Vagina (tissue), 2 donors: ENCODE results near the gene INSRR.

Experiments used
- CTCF ChIP-seq, 3 experiments: fragments of 450-650 bp in 2 of 3; fragments of 200-600 bp in 1 of 3; sonication (generic) in 1 of 3; IDR thresholded peaks; one replicate each; pipeline ENCODE4 v1.5.1; 2017 to 2019; ENCODE audit warnings: antibody characterized with exemption in 3 of 3, mild to moderate bottlenecking in 2 of 3, moderate library complexity in 2 of 3
- POLR2AphosphoS5 ChIP-seq, 2 donors: sonication (generic); formaldehyde crosslinking; IDR thresholded peaks; one replicate each; pipeline ENCODE4 v1.9.0; 2017; ENCODE audit warnings: antibody characterized with exemption in 2 of 2, mild to moderate bottlenecking in 2 of 2, low read depth in 1 of 2; ENCODE audit not compliant: insufficient read depth in 1 of 2

GRCh38 chr1:156860113-156860627 is 1.3 kb upstream of the INSRR start:
- TF ChIP-seq CTCF (IDR thresholded peaks at IDR 0.05) (peak; percentile 71 to 85 (median 77)), POLR2AphosphoS5 (IDR thresholded peaks at IDR 0.05; ENCODE audit: insufficient read depth in 1 of 2, low read depth in 1 of 2) (peak in 1 of 2 donors; percentile 29)
